Measurements from ENCODE around the gene HARS1.

The HARS1 gene

DNA sequence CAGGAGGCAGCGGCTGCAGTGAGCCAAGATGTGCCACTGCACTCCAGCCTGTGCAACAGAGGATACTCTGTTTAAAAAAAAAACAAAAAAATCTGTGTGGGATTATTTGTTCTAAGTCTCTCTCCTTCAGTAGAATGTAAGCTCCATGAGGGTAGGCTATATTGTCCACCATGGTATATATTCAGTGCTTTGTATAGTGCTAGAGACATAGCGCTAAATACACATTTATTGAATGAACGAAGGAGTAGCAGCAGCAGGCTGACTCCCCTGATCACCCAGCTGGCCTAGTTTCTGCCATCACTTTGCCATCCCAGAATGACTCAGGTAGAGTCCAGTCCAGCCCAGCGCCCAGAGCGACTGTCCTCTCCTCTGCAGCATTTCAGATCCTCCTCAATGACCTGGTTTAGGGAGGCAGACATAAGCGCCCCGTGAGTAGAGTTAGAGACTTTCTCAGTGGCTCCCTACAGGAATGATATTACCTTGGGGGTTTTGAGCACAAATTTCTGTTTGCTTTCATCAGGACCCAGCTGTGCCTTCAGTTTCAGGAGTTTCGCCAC, 716 bp downstream of the HARS1 start:
- Histone ChIP-seq H2AFZ (ENCODE audit: low read length) (no peak overlapping the region), H3K27ac (ENCODE audit: low read depth, low read length, poor library complexity, severe bottlenecking) (no peak overlapping the region)

DNA sequence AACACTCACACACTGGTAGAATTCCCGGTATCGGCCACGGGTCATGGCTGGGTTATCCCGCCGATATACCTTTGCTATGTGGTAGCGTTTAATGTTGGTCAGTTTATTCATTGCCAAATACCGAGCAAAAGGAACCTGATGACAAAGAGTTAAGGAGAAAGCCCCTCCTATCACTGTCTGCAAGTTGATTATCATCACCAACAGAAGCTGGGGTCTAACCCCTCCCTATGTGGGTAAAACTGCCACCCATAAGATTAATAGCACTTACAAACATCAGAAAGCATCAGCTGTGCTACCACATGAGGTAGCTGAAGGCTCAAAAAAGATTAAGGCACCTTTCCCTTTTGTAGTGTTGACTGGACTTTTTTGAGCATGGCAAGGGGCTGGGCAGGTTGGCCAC, 12.2 kb downstream of the HARS1 start:
- H3K27me3 ChIP-seq (ENCODE audit: insufficient read depth, low read length), result no peaks in the 10 kb centered on the region
- no peaks in the 10 kb centered on the region; the same call in 1 of the 2 replicates for H4K20me1 ChIP-seq (ENCODE audit: insufficient read depth, low read length)
- H3F3A ChIP-seq (ENCODE audit: insufficient read depth, low read length), result no peaks in the 10 kb centered on the region
- H3K79me2 ChIP-seq (ENCODE audit: insufficient read depth, low read length), result no peaks in the 10 kb centered on the region
- H3K4me3 ChIP-seq (ENCODE audit: low read depth, low read length, poor library complexity, severe bottlenecking), result no peak overlapping the region
- TF ChIP-seq CTCF (IDR thresholded peaks at IDR 0.05; ENCODE audit: low read length), result no peak
- no peak for TF ChIP-seq EZH2 (IDR thresholded peaks at IDR 0.05; ENCODE audit: borderline replicate concordance, low read length)
- H3K9me3 ChIP-seq (ENCODE audit: low read length), result no peaks in the 10 kb centered on the region
- no peaks in the 10 kb centered on the region for H3K9me2 ChIP-seq (ENCODE audit: low read depth, low read length)
- no peak overlapping the region for H3K27ac ChIP-seq (ENCODE audit: low read depth, low read length, poor library complexity, severe bottlenecking)
- no peak overlapping the region for H3K9ac ChIP-seq (ENCODE audit: low read length)
- H3K4me2 ChIP-seq (ENCODE audit: low read length), result no peak overlapping the region
- no peak overlapping the region for H2AFZ ChIP-seq (ENCODE audit: low read length)
- H3K4me1 ChIP-seq (ENCODE audit: insufficient read depth, low read length, severe bottlenecking), result no peaks in the 10 kb centered on the region
- peaks cover 77% of the 10 kb centered on the region for H3K36me3 ChIP-seq (ENCODE audit: insufficient read depth, low read length)

More for the DNA sequence above, 716 bp downstream of the HARS1 start:
- TF ChIP-seq EZH2 (IDR thresholded peaks at IDR 0.05; ENCODE audit: borderline replicate concordance, low read length) (no peak), CTCF (IDR thresholded peaks at IDR 0.05; ENCODE audit: low read length) (no peak)
- Histone ChIP-seq H3K4me3 (ENCODE audit: low read depth, low read length, poor library complexity, severe bottlenecking) (peak overlapping the region; percentile 85), H3K9me2 (ENCODE audit: low read depth, low read length) (no peaks in the 10 kb centered on the region), H3K9ac (ENCODE audit: low read length) (peak overlapping the region; percentile 91), H3K4me2 (ENCODE audit: low read length) (peak overlapping the region; percentile 76), H3K36me3 (ENCODE audit: insufficient read depth, low read length) (peaks cover 51% of the 10 kb centered on the region), H4K20me1 (ENCODE audit: insufficient read depth, low read length) (no peaks in the 10 kb centered on the region), H3F3A (ENCODE audit: insufficient read depth, low read length) (no peaks in the 10 kb centered on the region), H3K79me2 (ENCODE audit: insufficient read depth, low read length) (peaks cover 16% of the 10 kb centered on the region), H3K4me1 (ENCODE audit: insufficient read depth, low read length, severe bottlenecking) (peaks cover 22% of the 10 kb centered on the region), H3K9me3 (ENCODE audit: low read length) (no peaks in the 10 kb centered on the region), H3K27me3 (ENCODE audit: insufficient read depth, low read length) (no peaks in the 10 kb centered on the region)

GRCh38 chr5:140677947-140678346, 13.2 kb downstream of the HARS1 start:
- Histone ChIP-seq H3K4me1 (ENCODE audit: insufficient read depth, low read length, severe bottlenecking) (no peaks in the 10 kb centered on the region), H3K9me3 (ENCODE audit: low read length) (no peaks in the 10 kb centered on the region), H3K36me3 (ENCODE audit: insufficient read depth, low read length) (peaks cover 78% of the 10 kb centered on the region), H3K9ac (ENCODE audit: low read length) (no peak overlapping the region), H3F3A (ENCODE audit: insufficient read depth, low read length) (no peaks in the 10 kb centered on the region), H3K9me2 (ENCODE audit: low read depth, low read length) (no peaks in the 10 kb centered on the region), H3K4me3 (ENCODE audit: low read depth, low read length, poor library complexity, severe bottlenecking) (no peak overlapping the region), H2AFZ (ENCODE audit: low read length) (no peak overlapping the region), H3K79me2 (ENCODE audit: insufficient read depth, low read length) (no peaks in the 10 kb centered on the region), H3K27me3 (ENCODE audit: insufficient read depth, low read length) (no peaks in the 10 kb centered on the region), H3K27ac (ENCODE audit: low read depth, low read length, poor library complexity, severe bottlenecking) (no peak overlapping the region), H3K4me2 (ENCODE audit: low read length) (no peak overlapping the region), H4K20me1 (ENCODE audit: insufficient read depth, low read length) (no peaks in the 10 kb centered on the region; the same call in 1 of the 2 replicates)
- TF ChIP-seq CTCF (IDR thresholded peaks at IDR 0.05; ENCODE audit: low read length), result no peak
- TF ChIP-seq EZH2 (IDR thresholded peaks at IDR 0.05; ENCODE audit: borderline replicate concordance, low read length), result no peak
